T-helper 9 cell (primary cell): ENCODE measurements around the gene BMI1.
"Not testable (repeated sequence)": the region's sequence is repeated elsewhere in the genome, so short reads cannot be mapped to it uniquely, and the experiment has no call there.

ENCODE experiments used
- DNase-seq: peaks from one replicate; pipeline ENCODE4 v3.0.0-alpha.2; 2020
- total RNA-seq, 2 donors: gene quantifications; one replicate each; lab custom pipeline; 2026; lab: John Stamatoyannopoulos, UW

The BMI1 gene
- 56.2 to 76.5 reads per million in 2 donors for total RNA-seq

DNA sequence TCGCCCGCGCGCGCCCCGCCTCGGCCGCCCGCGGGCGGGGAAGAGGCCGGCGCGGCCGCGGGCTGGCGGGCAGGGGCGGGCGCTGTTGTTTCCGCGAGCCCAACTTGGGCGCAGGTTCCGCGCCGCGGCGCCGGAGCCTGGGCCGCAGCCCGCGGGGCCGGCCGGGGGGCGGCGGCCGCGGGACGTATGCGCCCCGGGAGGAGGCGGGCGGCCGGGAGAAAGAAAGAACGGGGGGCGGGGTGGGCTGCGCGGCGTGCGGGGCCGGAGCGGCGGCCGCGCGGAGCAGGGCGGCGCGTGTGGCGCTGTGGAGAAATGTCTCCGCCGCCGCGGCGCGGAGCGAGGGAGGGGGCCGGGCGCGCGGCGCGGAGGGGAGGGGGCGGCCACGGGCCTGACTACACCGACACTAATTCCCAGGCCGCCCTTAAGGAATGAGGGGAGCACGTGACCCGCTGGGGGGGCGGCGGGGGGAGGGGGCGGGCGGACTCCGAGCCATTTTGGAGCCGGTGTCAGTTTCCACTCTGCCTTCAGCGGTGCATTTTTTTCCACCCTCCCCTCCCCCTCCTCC, at the start of gene BMI1:
Gene BMI1 (plus strand): TSS at position 509 of the 565 bp plus-strand sequence. CDS start 5,351 bp downstream, outside the sequence.
- peak; percentile 65 for DNase-seq

DNA sequence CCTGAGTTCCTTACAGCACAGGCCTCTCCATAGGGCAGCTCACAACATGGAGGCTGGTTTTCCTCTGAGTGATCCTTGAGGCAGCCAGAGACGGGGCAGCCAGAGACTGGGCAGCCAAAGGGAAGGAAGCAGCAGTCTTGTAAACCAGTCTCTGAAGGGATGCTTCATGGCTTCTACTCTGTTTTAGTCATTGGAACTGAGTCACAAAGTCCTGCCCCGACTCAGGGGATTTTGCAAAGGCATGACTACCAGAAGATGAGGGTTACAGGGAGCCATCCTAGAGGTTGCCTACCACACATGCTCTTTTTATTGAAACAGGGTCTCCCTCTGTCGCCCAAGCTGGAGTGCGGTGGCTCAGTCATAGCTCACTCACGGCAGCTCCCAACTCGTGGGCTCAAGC, 49.1 kb upstream of the BMI1 start:
- no peak for DNase-seq

DNA sequence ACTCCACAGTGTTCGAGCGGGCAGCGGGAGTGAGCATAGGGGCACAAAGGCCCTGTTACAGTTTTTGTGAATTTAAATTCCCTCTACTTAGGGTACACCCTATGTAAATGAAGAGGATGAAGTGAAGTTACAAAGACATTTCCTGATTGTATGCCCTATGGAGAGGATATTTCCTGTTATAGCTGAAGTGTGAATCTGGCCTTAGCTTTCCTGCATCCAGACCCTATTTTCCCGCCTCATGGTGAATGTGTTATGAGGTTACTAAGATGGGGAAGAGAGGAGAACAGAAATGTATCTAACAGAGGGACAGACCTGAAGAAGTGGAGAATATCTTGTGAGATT, 42.5 kb upstream of the BMI1 start:
- DNase-seq = no peak

DNA sequence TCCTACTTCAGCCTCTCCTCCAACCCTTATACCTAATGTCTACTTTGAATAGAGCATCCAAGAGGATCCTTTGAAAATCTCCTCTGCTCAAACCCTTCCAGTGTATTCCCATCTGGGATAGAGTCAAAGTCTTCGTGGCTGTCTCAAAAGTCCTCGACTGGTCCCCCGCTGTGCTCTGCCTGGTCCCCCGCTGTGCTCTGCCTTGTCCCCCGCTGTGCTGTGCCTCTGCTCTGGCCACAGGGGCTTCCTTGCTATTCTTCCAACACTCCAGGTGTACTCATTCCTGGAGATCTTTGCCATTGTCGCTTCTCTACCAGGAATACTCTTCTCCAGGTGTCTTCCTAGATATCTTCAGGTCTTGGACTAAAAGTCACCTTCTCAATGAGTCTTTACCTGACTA, 40.8 kb upstream of the BMI1 start:
- DNase-seq = no peak

DNA sequence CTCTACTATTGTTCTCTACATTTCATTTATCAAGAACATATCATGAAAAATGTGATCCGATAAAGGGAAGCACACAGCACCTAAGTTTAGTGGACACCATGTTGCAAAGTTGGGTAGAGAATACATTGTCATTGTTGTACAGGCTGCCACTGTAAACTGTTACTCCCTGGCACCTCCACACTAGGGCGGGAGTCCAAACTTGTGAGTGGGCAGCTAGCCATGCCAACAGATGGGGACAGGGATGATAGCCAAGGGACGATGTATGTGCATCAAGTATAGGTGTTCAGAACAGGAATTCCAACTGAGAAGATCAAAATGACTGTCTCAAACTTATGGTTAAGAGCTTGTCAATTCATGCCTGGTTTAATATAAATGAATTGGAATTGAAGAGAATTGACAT, 35.8 kb upstream of the BMI1 start:
- DNase-seq = no peak

DNA sequence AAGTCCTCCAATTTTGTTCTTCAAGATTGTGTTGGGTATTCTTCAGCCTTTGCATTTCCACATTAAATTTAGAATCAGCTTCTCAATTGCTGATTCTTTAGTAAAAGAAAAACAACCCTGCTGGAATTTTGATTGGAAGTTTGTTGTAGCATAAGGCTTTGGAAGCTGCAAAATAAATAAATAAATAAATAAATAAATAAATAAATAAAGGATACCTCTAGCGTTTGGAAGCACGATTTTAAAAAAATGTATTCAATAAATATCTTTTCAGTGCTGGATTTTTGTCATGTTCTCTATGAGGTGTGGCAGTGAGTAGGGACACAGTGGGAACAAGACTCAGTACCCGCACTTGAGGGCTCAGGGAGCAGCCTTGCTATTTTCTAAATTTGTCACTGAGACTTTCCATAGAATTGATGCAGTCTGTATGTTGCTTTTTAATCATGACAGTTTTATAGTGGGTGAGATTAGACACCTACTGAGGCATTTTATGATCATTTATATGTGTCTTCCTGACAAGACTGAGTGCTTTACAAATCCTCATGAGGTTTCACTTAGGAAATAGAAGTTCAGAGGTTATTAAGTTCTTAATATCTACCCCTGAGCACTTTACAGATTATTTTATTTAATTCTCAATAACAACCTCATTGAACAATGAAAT, 27.0 kb upstream of the BMI1 start:
- no peak for DNase-seq

DNA sequence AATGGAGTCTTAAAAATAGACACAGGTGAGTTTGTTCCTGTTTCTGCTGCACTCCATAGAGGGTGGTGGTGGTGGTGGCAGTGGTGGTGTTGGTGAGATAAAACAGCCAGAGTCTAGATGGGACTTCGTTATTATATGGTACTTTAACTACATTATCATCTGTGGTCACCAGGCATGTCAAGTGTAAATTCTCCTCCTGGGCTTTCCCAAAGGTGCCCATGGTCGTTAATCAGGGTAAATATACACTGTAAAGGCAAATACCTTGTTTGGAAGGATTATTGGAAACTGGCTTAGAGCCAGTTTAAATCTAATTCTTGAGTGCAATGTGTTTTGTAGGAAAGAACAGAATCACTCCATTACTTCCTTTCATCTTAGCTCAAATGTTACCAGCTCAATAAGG, 26.2 kb upstream of the BMI1 start:
- DNase-seq = no peak

DNA sequence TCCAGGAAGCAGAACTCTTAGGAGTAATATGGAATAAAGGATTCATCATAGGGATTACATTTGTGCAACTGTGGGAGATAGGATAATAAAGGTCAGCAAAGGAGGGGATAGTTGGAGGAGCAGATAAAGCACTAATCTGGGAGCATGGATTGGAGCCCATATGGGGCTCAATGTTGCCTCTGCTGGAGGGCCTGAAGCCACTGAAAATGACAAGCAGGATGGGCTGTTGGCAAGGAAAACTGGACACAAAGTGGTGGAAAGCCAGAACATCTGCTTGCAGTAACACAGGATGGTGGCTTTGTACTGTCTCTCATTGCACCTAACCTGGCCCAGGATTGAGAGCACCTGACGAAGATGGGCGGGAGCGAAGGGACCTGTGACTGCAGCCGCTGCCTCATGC, 19.7 kb upstream of the BMI1 start:
- DNase-seq = no peak

DNA sequence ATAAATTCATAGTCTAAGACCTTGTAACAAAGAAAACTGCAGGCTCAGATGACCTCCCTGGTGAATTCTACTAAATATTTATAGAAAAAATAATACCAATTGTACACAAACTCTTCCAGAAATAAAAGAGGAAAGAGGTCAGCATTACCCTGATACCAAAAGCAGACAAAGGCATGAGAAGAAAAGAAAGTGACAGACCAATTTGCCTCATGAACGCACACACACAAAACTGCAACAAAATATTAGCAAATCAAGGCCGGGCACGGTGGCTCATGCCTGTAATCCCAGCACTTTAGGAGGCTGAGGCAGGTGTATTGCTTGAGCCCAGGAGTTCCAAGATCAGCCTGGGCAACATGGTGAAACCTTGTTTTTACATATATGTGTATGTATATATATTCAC, 17.4 kb upstream of the BMI1 start:
- no peak for DNase-seq

DNA sequence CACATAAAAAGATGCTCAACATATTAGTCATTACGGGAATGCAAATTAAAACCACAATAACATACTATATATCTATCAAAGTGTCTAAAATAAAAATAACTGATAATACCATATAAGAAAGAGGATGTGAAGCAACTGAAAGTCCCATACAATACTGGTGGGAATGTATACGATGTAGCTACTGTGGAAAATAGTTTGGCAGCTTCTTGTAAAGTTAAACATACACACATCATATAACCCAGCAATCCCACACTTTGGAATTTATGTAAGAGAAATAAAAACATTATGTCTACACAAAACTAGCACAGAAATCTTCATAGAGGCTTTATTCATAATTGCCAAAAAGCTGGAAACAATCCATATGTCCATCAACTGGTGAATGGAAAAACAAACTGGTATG, 15.2 kb upstream of the BMI1 start:
- DNase-seq = no peak

DNA sequence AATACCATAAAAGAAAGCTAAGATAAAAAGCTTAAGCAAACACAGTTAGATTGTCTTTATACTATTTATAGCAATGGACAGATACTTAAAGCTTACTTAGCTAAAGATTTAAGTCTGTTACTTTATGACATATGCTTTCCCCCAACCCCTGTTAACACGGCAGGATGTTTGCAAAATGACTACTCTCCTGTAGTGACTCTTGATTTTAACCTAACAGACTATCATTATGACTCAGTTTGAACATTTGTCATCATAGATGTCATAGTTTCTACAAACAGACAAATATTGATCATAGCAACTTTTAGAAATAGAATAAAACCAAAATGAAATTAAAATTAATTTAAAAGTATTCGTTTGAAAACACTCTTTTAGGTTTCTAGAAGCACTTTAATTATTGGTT, 12.5 kb upstream of the BMI1 start:
- no peak for DNase-seq

DNA sequence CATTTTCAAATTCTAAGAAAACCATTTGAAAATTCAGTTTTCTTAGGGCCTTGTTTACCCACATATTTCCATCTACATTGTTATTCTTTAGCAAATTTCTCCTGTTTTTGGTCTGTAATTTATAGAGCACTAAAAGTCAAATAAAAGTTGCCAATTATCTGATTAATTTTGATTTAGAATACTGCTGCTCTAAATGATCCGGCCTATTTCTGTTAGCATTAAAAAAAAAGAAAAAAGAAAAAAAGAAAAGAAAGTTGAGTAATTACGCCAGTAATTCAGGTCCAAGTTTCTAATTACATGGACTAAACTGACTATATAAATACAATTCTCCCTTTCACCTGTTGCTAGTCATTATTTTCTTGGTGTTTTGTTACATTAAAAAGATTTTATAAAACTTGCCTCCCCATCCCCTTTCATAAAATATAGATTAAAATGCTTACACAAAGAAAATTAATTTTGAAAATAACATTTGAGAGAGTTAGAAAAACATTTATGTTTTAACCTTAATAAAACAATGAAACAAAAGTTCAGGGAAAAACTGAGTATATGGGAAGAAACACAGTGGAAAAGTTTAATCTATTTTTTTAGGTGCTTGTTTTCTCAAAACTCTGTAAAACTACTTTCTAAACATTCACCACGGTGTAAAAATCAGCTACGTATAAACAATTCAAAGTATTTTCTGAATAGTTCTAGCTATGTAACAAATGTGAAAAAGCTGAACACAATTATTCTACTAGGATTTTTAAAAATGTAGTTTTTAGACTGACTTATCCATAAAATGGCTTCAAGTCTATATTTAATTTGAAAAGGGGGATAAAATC, 11.5 kb upstream of the BMI1 start:
- no peak for DNase-seq

DNA sequence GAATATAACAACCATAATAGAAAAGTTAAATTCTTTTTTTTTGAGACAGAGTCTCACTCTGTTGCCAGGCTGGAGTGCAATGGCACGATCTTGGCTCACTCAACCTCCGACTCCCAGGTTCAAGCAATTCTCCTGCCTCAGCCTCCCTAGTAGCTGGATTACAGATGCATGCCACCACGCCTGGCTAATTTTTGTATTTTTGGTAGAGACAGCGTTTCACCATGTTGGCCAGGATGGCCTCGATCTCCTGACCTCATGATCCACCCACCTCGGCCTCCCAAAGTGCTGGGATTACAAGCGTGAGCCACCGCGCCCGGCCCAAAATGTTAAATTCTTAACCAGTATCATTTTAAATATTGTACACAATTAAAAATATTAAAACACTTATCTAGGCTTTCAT, 10.9 kb upstream of the BMI1 start:
- DNase-seq = not testable (repeated sequence)

DNA sequence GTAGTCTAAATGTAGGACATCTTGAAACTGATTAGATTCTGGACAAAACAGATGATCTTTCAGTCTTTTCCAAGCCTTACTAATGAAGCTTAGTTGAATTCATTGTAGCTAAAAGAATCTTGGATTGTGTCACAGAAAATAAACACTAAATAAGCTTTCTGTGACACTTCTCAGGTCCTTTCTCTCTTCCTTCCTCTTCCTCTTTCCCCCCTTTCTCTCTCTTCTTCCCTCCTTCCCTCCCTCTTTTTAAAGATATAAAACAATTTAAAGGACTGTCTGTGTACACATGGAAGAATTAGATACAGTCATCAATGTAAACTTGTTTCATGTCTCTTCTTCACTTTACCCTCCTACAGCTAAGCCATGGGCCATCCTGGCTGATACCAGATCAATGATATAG, 10.0 kb upstream of the BMI1 start:
- DNase-seq = no peak

DNA sequence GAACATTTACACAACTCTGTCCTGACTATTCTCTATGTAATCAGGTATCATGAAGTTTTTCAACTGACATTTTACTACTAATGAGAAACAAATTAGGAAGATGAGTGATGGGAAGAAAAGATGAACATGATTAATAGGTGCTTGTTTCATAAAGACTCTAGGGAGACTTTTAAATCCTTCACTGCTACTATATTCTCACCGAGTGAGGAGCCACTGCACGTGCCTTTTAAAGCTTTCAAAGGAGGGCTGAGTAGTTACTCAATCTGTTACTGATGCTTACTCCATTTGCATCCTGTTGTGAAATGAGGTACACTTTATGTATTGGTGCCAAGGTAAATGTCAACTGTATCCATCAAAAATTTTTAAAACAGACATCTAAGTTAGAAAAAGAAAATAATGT, 6.0 kb upstream of the BMI1 start:
- DNase-seq = no peak

DNA sequence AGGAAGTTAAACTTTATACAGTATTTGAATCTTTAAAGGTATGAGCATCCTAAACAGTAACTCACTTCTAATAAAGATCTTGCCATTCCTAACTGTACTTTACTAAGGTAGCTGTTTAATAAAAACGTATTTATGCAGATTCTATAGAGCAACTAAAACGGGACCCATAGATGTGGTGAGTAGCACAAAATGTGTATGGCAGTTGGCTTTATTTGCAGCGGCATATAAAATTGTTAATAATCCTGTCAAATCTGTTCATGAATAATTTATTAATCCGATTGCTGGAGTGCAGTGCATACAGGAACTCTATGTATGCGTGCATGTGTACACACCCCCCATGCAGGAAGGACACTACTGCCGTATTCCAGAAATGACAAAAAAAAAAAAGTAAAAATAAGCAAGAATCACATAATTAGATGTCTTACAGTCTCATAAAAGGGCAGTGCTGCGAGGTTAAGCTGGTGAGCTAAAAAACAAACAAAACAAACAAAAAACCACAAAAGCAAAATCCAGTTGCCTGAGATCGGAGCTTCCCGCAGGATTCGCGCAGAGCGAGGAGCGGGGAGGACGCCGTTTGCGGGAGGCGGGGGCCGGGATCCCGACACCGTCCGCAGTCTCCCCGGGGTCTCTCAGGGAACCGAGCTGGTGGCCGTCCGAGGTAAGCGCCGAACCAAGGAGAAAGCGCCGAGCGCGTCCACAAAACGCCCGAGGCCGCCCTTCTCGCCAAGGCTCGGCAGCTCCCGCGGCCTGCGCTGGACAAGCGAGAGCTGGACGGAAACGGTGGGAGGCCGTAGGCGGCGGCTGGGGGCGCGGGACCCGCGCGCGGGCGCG, 5.2 kb upstream of the BMI1 start:
- DNase-seq = no peak

DNA sequence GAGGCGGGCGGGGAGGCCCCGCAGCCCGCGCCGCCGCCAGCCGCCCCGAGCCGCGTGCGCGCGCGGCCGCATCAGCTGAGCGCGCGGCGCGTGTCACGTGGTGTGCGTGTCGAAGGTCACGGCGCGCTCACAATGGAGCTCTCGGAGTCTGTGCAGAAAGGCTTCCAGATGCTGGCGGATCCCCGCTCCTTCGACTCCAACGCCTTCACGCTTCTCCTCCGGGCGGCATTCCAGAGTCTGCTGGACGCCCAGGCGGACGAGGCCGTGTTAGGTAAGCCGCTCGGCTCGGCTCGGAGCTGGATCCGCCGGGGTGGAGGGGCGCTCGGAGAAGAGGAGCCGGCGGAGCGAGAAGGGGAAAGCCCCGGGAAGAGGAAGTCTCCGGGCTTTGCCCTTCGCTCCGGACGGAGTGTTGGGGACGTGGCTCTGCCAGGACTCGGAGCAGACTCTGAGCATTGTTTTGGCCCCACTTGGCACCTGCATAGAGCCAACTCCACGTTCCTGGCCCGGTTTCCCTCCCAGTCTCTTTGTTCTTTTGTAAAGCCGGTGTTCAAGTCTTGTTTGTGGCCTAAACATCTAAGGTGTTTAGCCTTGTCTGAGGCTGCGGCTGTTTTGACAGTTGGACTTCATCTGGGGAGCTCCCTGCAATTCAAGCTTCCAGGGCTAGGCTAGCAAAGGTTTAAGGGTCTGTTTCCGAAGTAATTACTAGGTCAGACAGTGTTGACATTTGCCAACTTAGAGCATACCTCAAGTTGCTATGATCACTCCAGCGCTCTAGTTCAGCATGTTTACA, 4.4 kb upstream of the BMI1 start, which contains the start of gene COMMD3:
Gene COMMD3 (plus strand): TSS at position 103 of the 790 bp plus-strand sequence. CDS start 30 bp downstream, at position 133.
- DNase-seq = peak; percentile 76

DNA sequence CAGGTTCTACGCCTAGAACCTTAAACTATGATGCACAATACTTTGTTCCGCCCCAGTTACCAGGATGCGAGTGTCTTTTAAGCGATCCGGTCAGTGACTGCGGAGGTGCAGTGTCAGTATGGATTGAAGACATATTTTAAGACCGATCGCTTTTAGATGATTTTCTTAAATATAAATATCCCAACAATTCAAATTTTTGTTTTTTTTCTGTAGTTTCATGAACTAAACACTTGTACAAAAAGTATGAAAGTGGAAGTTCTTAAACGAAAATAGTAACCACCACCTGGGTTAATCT, 3.9 kb upstream of the BMI1 start:
- no peak for DNase-seq

DNA sequence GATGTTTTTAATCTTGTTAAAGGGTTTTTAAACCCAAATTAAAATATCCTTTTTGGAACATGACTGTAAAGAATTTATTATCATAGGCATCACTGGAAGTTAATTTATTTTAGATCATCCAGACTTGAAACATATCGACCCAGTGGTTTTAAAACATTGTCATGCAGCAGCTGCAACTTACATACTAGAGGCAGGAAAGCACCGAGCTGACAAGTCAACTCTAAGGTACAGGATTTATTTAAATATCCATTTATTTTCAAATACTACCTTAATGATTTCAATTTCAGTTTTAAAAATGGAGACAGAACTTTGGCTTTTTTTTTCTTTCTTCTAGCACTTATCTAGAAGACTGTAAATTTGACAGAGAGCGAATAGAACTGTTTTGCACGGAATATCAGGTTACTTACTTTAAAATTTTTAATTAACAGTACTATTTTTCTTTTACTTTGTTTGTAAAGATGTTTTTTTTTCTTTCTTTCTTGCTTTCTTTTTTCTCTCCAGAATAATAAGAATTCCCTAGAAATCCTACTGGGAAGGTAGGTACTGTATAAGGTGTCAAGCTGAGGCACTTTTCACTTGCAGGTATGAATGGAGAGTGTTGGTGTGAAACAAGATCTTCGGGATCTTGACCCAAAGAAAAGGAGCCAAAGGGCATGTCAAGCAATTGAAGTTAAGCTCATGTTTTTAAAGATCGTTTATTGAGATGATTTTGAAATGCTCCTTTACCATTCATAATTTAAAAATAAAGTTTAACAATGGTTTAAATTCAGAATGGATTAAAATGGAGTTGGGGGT, 2.9 kb upstream of the BMI1 start:
- DNase-seq = no peak

DNA sequence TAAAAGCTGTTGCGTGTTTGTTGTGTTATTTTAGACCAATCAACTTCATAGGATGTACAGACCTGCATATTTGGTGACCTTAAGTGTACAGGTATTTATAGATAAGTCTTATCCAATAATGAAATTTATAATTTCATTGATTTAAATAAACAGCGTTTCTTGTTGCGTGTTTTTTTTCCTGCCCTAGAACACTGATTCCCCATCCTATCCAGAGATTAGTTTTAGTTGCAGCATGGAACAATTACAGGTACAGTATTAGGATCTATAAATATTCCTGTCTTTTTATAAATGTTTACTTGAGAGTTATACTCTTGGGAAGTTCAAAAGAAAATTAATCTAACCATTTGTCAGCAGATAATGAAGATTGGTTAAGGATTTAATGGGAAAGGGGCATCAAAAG, 2.1 kb upstream of the BMI1 start:
- no peak for DNase-seq

DNA sequence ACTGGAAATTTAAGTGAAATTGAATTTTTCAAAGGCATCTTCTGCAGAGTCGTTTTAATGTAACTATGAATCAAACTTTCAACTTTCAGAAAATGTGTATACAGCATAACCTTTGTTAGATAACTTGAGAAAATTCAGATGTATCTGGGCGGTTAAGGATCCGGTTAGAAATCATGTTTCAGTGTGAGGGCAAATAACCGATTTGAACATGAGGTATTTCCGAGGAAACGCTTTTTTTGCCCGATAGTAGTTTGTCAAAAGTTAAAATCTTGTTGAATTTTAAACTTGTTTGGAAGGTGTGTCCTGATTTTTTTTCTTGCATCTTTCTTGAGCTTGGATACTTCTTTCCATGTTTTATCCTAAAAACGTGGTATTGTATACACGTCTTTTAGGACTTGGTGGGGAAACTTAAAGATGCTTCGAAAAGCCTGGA, 1.3 kb upstream of the BMI1 start:
- DNase-seq = no peak
